ENCODE results near the gene PECR.
"Not testable (repeated sequence)": the region's sequence is repeated elsewhere in the genome, so short reads cannot be mapped to it uniquely, and the experiment has no call there.

Gene PECR

GRCh38 chr2:216031960-216032689 is 49.5 kb downstream of the PECR start:
- in situ Hi-C loops (cut with MboI; ENCODE audit: low sequenced_read_pairs) = loop anchor here (10.0 kb wide), 1 partner anchor 623 kb away; no protein-coding TSS in a partner anchor

- in situ Hi-C loops (cut with MboI; ENCODE audit: low sequenced_read_pairs) = loop anchor here (10.0 kb wide), 1 partner anchor 625 kb away; no protein-coding TSS in a partner anchor
Measured at GRCh38 chr2:216030216-216030615, 51.4 kb downstream of the PECR start.

DNA sequence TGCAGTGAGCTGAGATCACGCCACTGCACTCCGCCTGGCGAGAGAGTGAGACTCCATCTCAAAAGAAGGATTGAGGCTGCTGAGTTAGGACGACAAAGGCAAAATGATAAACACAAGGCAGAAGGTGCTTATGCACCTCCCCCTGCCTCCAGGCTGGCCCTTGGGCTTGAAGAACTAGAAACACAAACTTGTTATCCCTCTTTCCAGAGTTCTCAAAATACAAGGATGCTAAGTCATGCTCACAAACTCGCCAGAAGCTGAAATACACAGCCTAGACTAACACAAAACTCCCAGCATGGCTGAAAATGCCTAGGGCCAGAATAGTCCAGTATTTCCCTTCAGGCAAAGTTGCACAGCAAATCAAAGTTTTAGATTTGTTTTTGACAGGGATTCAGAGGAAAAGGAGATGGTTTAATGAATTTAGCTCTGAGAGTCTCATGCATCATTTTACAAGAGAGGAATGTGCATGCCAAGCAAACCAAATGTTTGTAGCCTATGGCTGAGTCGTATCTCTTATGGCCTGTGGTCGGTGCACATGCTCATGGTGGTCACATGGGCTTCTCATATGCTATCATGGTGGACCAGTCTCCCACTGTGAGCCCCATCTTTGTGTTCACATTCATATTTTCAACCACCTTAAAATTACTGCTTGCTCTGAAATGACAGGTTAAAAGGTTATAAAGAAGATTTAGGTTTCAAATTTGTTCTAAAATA is 52.0 kb downstream of the PECR start:
- in situ Hi-C loops (cut with MboI; ENCODE audit: low sequenced_read_pairs) = loop anchor here (10.0 kb wide), 1 partner anchor 625 kb away; no protein-coding TSS in a partner anchor

DNA sequence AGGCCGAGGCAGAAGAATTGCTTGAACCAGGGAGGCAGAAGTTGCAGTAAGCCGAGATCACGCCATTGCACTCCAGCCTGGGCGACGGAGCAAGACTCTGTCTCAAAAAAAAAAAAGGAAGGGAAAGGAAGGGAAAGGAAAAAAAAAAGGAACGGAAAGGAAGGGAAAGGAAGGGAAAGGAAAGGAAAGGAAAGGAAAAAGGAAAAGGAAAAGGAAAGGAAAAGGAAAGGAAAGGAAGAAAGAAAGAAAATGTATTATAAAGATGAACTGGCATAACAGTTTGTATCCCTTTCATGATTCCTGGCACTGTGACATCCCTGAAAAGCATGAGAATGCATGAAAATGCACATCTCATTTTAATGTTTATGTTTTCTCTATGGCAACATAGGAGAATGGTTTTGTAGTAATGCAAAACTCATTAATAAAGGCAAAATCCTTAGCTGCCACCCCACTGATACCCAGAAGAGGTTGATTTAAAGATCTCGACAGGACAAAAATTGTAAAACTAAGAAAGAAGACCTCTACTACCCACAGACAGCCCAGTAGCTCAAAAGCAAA is 56.8 kb downstream of the PECR start:
- in situ Hi-C loops (cut with MboI; ENCODE audit: low sequenced_read_pairs) = no loop called here

DNA sequence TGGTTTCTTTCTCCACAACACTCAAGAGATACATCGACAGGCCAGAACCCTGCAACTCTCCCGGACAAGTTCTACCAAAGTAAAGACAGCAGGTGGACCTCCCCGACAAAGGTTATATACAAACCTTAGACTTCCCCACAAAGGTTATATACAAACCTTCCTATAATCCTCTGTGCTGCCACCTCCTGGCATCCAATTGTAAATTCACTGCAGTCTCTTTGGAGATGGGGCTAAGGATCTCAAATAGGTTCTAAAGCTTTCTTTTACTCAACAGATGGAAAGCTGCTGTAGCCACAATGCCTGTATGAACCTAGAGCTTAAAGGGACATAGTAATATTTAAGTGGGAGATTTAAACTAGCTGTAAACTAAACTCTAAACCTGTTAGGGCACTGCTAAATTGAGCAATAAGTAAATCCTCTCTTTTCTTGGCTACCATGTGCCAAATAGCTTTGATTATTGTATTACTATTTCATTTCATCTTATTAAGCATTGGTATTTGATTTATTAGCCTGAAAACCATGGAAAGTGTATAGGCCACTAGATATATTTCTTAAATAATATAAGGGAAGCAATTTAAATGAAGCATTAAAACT is 58.5 kb downstream of the PECR start:
- in situ Hi-C loops (cut with MboI; ENCODE audit: low sequenced_read_pairs) = no loop called here

- in situ Hi-C loops (cut with MboI; ENCODE audit: low sequenced_read_pairs) = no loop called here
Measured at GRCh38 chr2:216021768-216022565, 59.6 kb downstream of the PECR start.

DNA sequence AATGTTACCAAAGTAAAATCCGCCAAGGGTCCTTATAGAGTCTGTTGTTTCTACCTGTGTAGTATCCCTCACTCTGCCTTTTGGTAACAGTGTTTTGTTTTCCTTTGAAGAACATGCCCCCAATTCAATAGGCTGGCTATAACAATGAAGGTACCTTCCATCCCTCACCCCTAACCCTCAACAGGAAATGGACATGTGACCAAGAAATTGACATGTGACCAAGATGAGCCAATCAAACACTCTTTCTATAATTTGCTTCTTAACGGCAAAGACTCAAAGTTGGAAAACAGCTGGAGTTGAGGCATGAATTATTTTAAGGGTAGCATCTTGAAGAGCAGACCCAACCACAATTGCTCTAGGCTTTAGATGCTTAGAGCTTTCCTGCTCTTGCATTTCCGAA is 62.9 kb downstream of the PECR start:
- in situ Hi-C loops (cut with MboI; ENCODE audit: low sequenced_read_pairs) = no loop called here

- in situ Hi-C loops (cut with MboI; ENCODE audit: low sequenced_read_pairs) = no loop called here
Measured at GRCh38 chr2:216017365-216017764, 64.2 kb downstream of the PECR start.

- in situ Hi-C loops (cut with MboI; ENCODE audit: low sequenced_read_pairs) = no loop called here
Measured at GRCh38 chr2:216016581-216016980, 65.0 kb downstream of the PECR start.

DNA sequence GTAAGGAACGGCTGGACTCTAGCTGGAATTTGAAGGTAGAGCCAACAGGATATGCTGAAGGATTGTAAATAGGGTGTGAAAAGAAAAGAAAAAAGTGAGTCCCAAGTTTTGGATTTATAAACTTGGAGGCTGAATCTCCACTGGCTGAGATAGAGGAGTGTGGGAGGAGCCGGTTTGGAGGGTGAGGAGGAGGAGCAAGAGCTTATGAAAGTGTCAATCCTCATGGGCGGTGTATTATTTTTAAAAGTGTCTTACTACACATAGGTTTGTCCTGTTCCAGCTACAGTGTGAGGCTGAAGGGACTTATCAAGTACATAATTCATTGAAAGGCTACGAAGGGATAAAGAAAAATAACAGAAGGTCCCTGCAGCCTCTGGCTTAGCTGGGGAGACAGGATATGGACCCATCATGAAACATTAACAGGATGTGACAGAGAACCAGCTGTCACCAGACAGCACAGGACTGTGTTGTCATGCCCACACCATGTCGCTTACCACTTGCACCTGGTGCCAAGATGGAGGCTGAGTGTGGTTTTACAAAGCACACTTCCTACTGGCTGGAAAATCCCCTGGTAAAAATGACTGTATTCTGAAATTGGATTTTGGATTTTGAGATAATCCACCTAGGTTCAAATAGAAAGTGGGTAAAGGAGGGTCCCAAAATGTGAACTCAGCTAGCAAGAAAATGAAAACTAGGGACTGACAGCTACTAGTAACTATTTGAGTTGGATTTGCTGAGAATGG is 65.7 kb downstream of the PECR start:
- in situ Hi-C loops (cut with MboI; ENCODE audit: low sequenced_read_pairs) = no loop called here

- in situ Hi-C loops (cut with MboI; ENCODE audit: low sequenced_read_pairs) = no loop called here
Measured at GRCh38 chr2:216014986-216015385, 66.6 kb downstream of the PECR start.

- in situ Hi-C loops (cut with MboI; ENCODE audit: low sequenced_read_pairs) = no loop called here
Measured at GRCh38 chr2:216014006-216014405, 67.6 kb downstream of the PECR start.

- in situ Hi-C loops (cut with MboI; ENCODE audit: low sequenced_read_pairs) = no loop called here
Measured at GRCh38 chr2:216013080-216013909, 68.3 kb downstream of the PECR start, which contains the start of gene MREG. TSS of gene MREG (minus strand) at chr2:216013551. CDS start at chr2:216013327, 224 bp downstream.

DNA sequence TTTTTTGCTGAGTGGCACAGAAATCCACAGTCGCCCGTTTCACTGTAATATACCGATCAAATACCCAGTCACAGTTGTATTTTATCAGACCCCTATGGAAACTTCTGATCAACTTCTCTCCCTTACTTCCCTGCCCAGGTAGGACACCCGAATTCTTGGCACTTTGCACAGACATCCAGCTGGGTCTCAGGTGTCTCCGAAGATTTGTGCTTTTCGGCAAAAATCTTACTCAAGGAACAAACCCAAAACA is 68.9 kb downstream of the PECR start:
- in situ Hi-C loops (cut with MboI; ENCODE audit: low sequenced_read_pairs) = no loop called here

DNA sequence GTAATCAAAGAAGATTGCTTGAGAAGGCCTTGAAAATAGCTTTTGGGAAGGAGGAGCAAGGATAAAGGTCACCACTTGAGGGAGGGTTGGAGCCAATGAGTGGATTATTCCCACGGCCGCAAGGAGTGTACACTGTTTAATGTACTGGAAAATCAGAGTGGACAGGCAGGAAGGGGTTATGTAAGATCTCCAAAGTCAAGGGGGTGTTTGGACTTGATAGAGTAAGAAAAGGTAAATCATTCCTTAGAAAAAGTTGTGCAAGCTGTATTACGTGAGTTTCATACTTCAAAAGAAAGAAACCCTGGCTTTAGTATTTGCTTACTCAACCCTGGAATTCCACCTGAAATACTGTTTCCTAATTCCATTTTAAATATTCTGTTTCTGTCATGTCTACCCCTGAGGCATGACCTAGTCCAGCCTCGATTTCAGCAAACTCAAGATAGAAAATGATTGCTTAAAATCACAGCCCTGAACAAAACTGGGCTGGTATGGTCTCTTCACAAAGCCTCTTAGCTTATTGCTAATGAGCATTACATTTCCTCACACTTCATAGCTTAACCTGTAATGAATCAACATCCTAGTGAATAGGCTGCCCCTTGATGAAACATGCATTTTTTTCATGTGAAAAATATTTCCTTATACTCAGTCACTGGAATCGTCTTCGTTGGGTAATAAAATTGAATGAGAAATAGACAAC is 69.3 kb downstream of the PECR start:
- in situ Hi-C loops (cut with MboI; ENCODE audit: low sequenced_read_pairs) = no loop called here

GRCh38 chr2:216009215-216009614 is 72.4 kb downstream of the PECR start:
- in situ Hi-C loops (cut with MboI; ENCODE audit: low sequenced_read_pairs) = not testable (repeated sequence)

DNA sequence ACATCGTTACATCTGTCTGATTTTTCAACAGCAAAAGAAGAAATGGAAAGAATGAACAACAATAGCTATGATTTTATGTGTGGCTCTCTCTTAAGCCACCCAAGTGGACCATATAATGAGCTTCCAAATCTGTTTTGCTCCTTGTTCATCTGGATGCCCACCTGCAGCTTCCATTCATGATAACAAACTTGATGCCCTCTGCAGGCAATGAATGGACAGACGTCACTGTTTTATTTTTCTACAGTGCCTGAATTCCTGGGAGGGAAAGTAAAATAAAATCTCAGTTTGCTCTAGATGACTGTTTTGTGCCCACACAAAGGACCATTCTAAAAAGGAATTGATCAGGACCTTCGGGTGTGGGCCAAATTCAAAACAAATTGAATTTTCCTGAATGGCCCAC is 73.2 kb downstream of the PECR start:
- in situ Hi-C loops (cut with MboI; ENCODE audit: low sequenced_read_pairs) = no loop called here

DNA sequence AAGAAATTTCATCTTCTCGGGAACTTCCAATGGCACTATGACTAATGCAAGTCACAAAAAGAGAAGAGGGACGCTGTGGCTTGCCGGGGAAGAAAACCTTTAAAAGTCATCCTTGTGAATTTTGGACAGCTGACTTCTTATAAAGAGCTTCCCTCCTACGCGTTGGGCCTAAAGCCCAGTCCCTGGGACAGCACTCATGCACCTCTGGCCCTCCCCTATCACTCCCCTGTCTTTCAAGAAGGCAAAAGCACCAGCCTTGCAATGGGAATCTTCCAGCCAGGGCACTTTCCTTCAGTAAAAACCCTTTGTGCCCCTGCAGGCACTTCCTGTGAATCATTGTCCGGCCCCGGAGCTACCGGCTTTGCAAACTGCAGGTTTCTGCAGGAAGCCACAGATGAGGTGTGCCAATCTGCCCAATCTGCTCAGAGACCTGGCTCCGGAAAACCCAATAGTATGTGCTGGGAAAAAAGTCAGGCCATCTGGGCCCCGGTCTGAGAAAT is 75.4 kb downstream of the PECR start:
- in situ Hi-C loops (cut with MboI; ENCODE audit: low sequenced_read_pairs) = no loop called here

Measured in HL-60/S4 (cell line).